K562 (cell line): ENCODE data around the gene FAM204A. TPM values are rescaled to one million over a fixed set of nuclear protein-coding genes. Genes with fewer than 3 reads are reported as not detected.

Experiments used
- ATAC-seq: fragments of 200-7000 bp; cut with Tn5 transposase; 3 replicates; pipeline ENCODE4 v1.9.1; 2020; ENCODE audit warnings: moderate library complexity
- BruUV-seq: library from RNA; stranded (reverse); fragments of 400-500 nt; replicated peaks from 2 replicates; lab custom pipeline; 2021; lab: Mats Ljungman, UMichigan
- CTCF ChIA-PET: fragments of 300-600 bp; formaldehyde crosslinking; extraction: SDS; loops from one replicate; lab custom pipeline; 2021; ENCODE audit warnings: low intra/inter-chr PET ratio; lab: Yijun Ruan, JAX
- POLR2A ChIA-PET: fragments of 300-600, 350-650 bp; sonication (Branson Sonifier 250); formaldehyde crosslinking; extraction: SDS; loops from one replicate; lab custom pipeline; 2021; ENCODE audit warnings: antibody characterized with exemption, inconsistent platforms; lab: Yijun Ruan, JAX
- DNase-seq, 4 experiments: peaks; one replicate each; pipeline versions ENCODE4 v3.0.0 to v3.0.0-alpha.2; 2011 to 2018; ENCODE audit warnings: low spot score in 3 of 4, mixed read lengths in 3 of 4; ENCODE audit errors: extremely low read depth in 1 of 4
- FAIRE-seq: peaks from 2 replicates; lab custom pipeline; 2011; peaks lifted over from hg19 to GRCh38; lab: Jason Lieb, UNC
- H2AFZ ChIP-seq: 2 replicates; pipeline ENCODE4 v1.6.0; 2011; ENCODE audit warnings: low read depth, low read length, control low read depth, inconsistent platforms
- H3K27ac ChIP-seq: fragments of 200-600 bp; 3 replicates; pipeline ENCODE4 v1.8.0; 2011; ENCODE audit warnings: low read depth, mild to moderate bottlenecking, control low read depth, inconsistent platforms, low read length, moderate library complexity, mixed read lengths; ENCODE audit errors: extremely low read depth
- H3K27me3 ChIP-seq, 2 experiments: fragments of 300-600 bp in 1 of 2; 2 replicates in 1 of 2; 3 replicates in 1 of 2; pipeline versions ENCODE4 v1.6.0 to v1.8.0; 2011; ENCODE audit warnings: inconsistent platforms in 2 of 2, low read length in 2 of 2, mild to moderate bottlenecking in 1 of 2, mixed read lengths in 1 of 2, moderate library complexity in 1 of 2; ENCODE audit not compliant: control insufficient read depth in 2 of 2, insufficient read depth in 2 of 2
- H3K36me3 ChIP-seq: fragments of 300-600 bp; 3 replicates; pipeline ENCODE4 v1.8.0; 2011; ENCODE audit warnings: mild to moderate bottlenecking, low read length, inconsistent platforms; ENCODE audit not compliant: control insufficient read depth, insufficient read depth
- H3K4me1 ChIP-seq, 2 experiments: fragments of 200-600 bp in 1 of 2; replicated peaks in 1 of 2; 2 replicates in 1 of 2; 3 replicates in 1 of 2; pipeline versions ENCODE4 v1.5.1 to v1.8.0; 2011; ENCODE audit warnings: inconsistent platforms in 2 of 2, low read length in 2 of 2, mild to moderate bottlenecking in 1 of 2, mixed read lengths in 1 of 2, moderate library complexity in 1 of 2; ENCODE audit not compliant: control insufficient read depth in 2 of 2, insufficient read depth in 2 of 2
- H3K4me2 ChIP-seq: 2 replicates; pipeline ENCODE4 v1.6.1; 2011; ENCODE audit warnings: low read length, control low read depth, inconsistent platforms, mixed read lengths; ENCODE audit not compliant: insufficient read depth
- H3K4me3 ChIP-seq: fragments of 200-600 bp; sonication (generic), shearing (Covaris generic); 2 replicates; pipeline ENCODE4 v1.5.1; 2016; ENCODE audit warnings: control low read depth, inconsistent platforms
- H3K79me2 ChIP-seq: fragments of 200-600 bp; 3 replicates; pipeline ENCODE4 v1.8.0; 2011; ENCODE audit warnings: low read length, inconsistent platforms; ENCODE audit not compliant: control insufficient read depth, insufficient read depth
- H3K9ac ChIP-seq, 2 experiments: 2 replicates each; pipeline versions ENCODE4 v1.6.0 to v1.6.1; 2011; ENCODE audit warnings: low read depth in 2 of 2, low read length in 2 of 2, control low read depth in 1 of 2, inconsistent platforms in 1 of 2, mild to moderate bottlenecking in 1 of 2, mixed read lengths in 1 of 2; ENCODE audit not compliant: insufficient read depth in 1 of 2
- H3K9me1 ChIP-seq: one replicate; pipeline ENCODE4 v1.6.0; 2011; ENCODE audit warnings: inconsistent platforms, mild to moderate bottlenecking, low read length, moderate library complexity; ENCODE audit not compliant: control insufficient read depth, insufficient read depth
- H3K9me3 ChIP-seq: replicated peaks from 2 replicates; pipeline ENCODE4 v1.5.1; 2011; ENCODE audit warnings: low read depth, low read length, inconsistent platforms; ENCODE audit not compliant: control insufficient read depth, insufficient read depth
- H4K20me1 ChIP-seq: replicated peaks from 2 replicates; pipeline ENCODE4 v1.6.1; 2011; ENCODE audit warnings: low read length, inconsistent platforms, mixed read lengths; ENCODE audit not compliant: control insufficient read depth, insufficient read depth
- BRD9 ChIP-seq: fragments of 450-650 bp; IDR thresholded peaks from 2 replicates; pipeline ENCODE4 v1.6.1; 2018; ENCODE audit warnings: low read depth; ENCODE audit not compliant: partially characterized antibody
- ELK3 ChIP-seq: fragments of 450-650 bp; formaldehyde crosslinking; IDR thresholded peaks from 2 replicates; pipeline ENCODE4 v1.4.0; 2020; ENCODE audit warnings: mild to moderate bottlenecking
- FUS ChIP-seq: fragments of 200-400 bp; formaldehyde crosslinking; optimal IDR thresholded peaks from 2 replicates; pipeline ENCODE3; 2017; ENCODE audit warnings: low read depth, low read length
- JUNB ChIP-seq: fragments of 450-650 bp; formaldehyde crosslinking; conservative IDR thresholded peaks from 2 replicates; pipeline ENCODE4 v1.4.0; 2020; ENCODE audit warnings: mild to moderate bottlenecking
- RNF219 ChIP-seq: fragments of 250-450 bp; sonication (Bioruptor Pico); IDR thresholded peaks from 2 replicates; pipeline ENCODE4 v1.5.0; 2022; ENCODE audit warnings: mild to moderate bottlenecking
- SIX5 ChIP-seq, 2 experiments: IDR thresholded peaks; 2 replicates each; pipeline ENCODE4 v1.6.1; 2011; ENCODE audit warnings: low read length in 2 of 2, borderline replicate concordance in 1 of 2, low read depth in 1 of 2, mild to moderate bottlenecking in 1 of 2, moderate library complexity in 1 of 2; ENCODE audit not compliant: insufficient read depth in 1 of 2
- SNRNP70 ChIP-seq: fragments of 200-400 bp; formaldehyde crosslinking; optimal IDR thresholded peaks from 2 replicates; pipeline ENCODE3; 2017; ENCODE audit warnings: low read depth, low read length
- SP1 ChIP-seq: sonication (generic); formaldehyde crosslinking; IDR thresholded peaks from 2 replicates; pipeline ENCODE4 v1.8.1; 2022; ENCODE audit warnings: mild to moderate bottlenecking, missing genetic modification reagents
- SRSF1 ChIP-seq: fragments of 200-400 bp; formaldehyde crosslinking; IDR thresholded peaks from 2 replicates; pipeline ENCODE4 v1.6.1; 2017; ENCODE audit warnings: mild to moderate bottlenecking, low read depth, low read length, moderate library complexity
- ZC3H11A ChIP-seq: IDR thresholded peaks from 2 replicates; pipeline ENCODE4 v1.6.1; 2012; ENCODE audit warnings: low read depth, low read length, improper control_type of control experiment
- ZNF174 ChIP-seq: fragments of 250-450 bp; sonication (Bioruptor Pico); IDR thresholded peaks from 2 replicates; pipeline ENCODE4 v1.4.0; 2020; ENCODE audit warnings: mild to moderate bottlenecking
- ZNF780A ChIP-seq: fragments of 250-450 bp; sonication (Bioruptor Pico); IDR thresholded peaks from 2 replicates; pipeline ENCODE4 v1.5.0; 2021; ENCODE audit warnings: mild to moderate bottlenecking
- WGBS: fragments of 100-300 bp; shearing (Covaris generic); methylation state at CpG from one replicate; pipeline ENCODE4 v1.1.6; 2016; ENCODE audit warnings: low coverage, mixed read lengths; ENCODE audit not compliant: insufficient coverage; ENCODE audit errors: missing lambda C conversion rate; 5-methylcytosine and 5-hydroxymethylcytosine counted together
- in situ Hi-C: fragments of 300-500 bp; cut with MboI; formaldehyde crosslinking; loops from 4 replicates; pipeline ENCODE4 v1.15.0; 2018; ENCODE audit warnings: inconsistent platforms, mixed read lengths
- intact Hi-C: fragments of 100-400 bp; cut with micrococcal nuclease; formaldehyde crosslinking; loops from 2 replicates; pipeline ENCODE4 v1.14.2; 2022
- polyA plus RNA-seq, 8 experiments: library from polyadenylated mRNA; depleted of rRNA in 4 of 8; stranded (reverse) in 5 of 8; unstranded in 3 of 8; fragments of >200 nt; fragmentation: Nextera tagmentation in 2 of 8; fragmentation: Illumina TruSeq in 1 of 8; extraction: Ambion mirVana in 2 of 8; extraction: Trizol in 1 of 8; gene quantifications; 2 replicates each; pipeline versions ENCODE4 v1.2.1 to v1.2.3, GENCODE V29; 2011 to 2014; ENCODE audit warnings: inconsistent platforms in 1 of 8, missing spikeins in 1 of 8
- total RNA-seq, 7 experiments: library from RNA; depleted of rRNA in 6 of 7; stranded (reverse); fragments of >200 nt in 6 of 7; fragmentation: Illumina TruSeq in 2 of 7; extraction: Trizol in 2 of 7; gene quantifications; 2 replicates each; pipeline versions ENCODE4 v1.2.1 to v1.2.3, GENCODE V29; 2011 to 2021; ENCODE audit warnings: low replicate concordance in 1 of 7
- TF ChIP-seq, protein P1 (sequence below): fragments of 250-450 bp; sonication (Bioruptor Pico); IDR thresholded peaks from 2 replicates; pipeline ENCODE4 v1.4.0; 2020; ENCODE audit warnings: mild to moderate bottlenecking, moderate library complexity
- TF ChIP-seq, protein P2 (sequence below): fragments of 250-450 bp; sonication (Bioruptor Pico); IDR thresholded peaks from 2 replicates; pipeline ENCODE4 v1.8.0; 2022; ENCODE audit warnings: inconsistent platforms
- TF ChIP-seq, protein P3 (sequence below): IDR thresholded peaks from 3 replicates; pipeline ENCODE4 v1.6.1; 2011; ENCODE audit warnings: borderline replicate concordance, mild to moderate bottlenecking; ENCODE audit not compliant: insufficient read length, insufficient read depth

Gene FAM204A
- total and polyA plus RNA-seq, 9 of the 15 experiments (the other 6 are each of a cell fraction or from before 2014, with no cell fraction given), result 29.0 to 64.5 (median 44.9) TPM

DNA sequence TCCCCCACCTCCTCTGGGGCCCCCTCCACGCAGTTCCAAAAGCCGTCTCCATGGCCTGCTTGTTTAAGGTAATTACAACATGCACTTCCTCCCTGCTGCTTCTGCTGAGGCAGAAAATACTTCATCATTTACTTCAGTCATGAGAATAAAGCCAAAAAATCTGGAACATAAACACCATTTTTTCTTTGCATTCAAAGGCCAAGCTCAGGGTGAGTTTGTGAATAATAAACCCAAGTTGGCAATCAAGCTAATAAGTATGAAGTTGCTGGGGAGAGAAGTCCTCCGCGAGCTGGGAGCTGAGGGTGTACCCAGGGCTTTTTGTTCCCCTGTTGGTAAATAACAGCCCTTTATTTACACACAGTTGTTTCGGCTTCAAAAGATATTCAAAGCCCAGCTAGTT is 70.5 kb downstream of the FAM204A start:
- no peak for ATAC-seq
- Histone ChIP-seq H3K4me3 (no peak overlapping the region), H3K79me2 (no peaks in the 10 kb centered on the region), H2AFZ (no peak overlapping the region), H3K9me3 (no peaks in the 10 kb centered on the region), H3K27me3 (peaks cover 0 to 13% of the 10 kb centered on the region in 2 experiments), H3K4me2 (no peak overlapping the region), H4K20me1 (no peaks in the 10 kb centered on the region; the same call in 1 of the 2 replicates), H3K9ac (no peak overlapping the region), H3K9me1 (no peaks in the 10 kb centered on the region), H3K36me3 (no peaks in the 10 kb centered on the region), H3K27ac (no peak overlapping the region), H3K4me1 (no peaks in the 10 kb centered on the region)
- intact Hi-C loops, result no loop called here
- WGBS, result 0% methylated on average over 5 of the region's 5 CpGs
- BruUV-seq, result no TSS peak
- ChIA-PET POLR2A (interaction anchor here (0.6 kb wide), 1 partner anchor 176 kb away, joined by 3 read pairs; no protein-coding TSS in a partner anchor), CTCF (no interaction called here)
- no peak for FAIRE-seq
- DNase-seq, result no peak
- in situ Hi-C loops, result no loop called here
- TF ChIP-seq ZNF174 (CRISPR knock-in tag) (no peak), SP1 (CRISPR knock-in tag) (no peak), SNRNP70 (no peak), ELK3 (CRISPR knock-in tag) (no peak), ZNF780A (CRISPR knock-in tag) (no peak), RNF219 (CRISPR knock-in tag) (no peak), ZC3H11A (no peak), JUNB (CRISPR knock-in tag) (no peak), SRSF1 (no peak), BRD9 (no peak), SIX5 (IDR thresholded peaks at IDR 0.05; ENCODE audit: borderline replicate concordance in 1 of 2, insufficient read depth in 1 of 2, low read depth in 1 of 2, low read length in 2 of 2) (no peak), FUS (no peak)
- TF ChIP-seq, protein P1, sequence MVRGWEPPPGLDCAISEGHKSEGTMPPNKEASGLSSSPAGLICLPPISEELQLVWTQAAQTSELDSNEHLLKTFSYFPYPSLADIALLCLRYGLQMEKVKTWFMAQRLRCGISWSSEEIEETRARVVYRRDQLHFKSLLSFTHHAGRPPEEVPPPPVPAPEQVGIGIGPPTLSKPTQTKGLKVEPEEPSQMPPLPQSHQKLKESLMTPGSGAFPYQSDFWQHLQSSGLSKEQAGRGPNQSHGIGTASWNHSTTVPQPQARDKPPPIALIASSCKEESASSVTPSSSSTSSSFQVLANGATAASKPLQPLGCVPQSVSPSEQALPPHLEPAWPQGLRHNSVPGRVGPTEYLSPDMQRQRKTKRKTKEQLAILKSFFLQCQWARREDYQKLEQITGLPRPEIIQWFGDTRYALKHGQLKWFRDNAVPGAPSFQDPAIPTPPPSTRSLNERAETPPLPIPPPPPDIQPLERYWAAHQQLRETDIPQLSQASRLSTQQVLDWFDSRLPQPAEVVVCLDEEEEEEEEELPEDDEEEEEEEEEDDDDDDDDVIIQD (CRISPR knock-in tag), result no peak
- TF ChIP-seq, protein P2, sequence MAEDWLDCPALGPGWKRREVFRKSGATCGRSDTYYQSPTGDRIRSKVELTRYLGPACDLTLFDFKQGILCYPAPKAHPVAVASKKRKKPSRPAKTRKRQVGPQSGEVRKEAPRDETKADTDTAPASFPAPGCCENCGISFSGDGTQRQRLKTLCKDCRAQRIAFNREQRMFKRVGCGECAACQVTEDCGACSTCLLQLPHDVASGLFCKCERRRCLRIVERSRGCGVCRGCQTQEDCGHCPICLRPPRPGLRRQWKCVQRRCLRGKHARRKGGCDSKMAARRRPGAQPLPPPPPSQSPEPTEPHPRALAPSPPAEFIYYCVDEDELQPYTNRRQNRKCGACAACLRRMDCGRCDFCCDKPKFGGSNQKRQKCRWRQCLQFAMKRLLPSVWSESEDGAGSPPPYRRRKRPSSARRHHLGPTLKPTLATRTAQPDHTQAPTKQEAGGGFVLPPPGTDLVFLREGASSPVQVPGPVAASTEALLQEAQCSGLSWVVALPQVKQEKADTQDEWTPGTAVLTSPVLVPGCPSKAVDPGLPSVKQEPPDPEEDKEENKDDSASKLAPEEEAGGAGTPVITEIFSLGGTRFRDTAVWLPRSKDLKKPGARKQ, result no peak
- TF ChIP-seq, protein P3, sequence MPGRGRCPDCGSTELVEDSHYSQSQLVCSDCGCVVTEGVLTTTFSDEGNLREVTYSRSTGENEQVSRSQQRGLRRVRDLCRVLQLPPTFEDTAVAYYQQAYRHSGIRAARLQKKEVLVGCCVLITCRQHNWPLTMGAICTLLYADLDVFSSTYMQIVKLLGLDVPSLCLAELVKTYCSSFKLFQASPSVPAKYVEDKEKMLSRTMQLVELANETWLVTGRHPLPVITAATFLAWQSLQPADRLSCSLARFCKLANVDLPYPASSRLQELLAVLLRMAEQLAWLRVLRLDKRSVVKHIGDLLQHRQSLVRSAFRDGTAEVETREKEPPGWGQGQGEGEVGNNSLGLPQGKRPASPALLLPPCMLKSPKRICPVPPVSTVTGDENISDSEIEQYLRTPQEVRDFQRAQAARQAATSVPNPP, result no peak
